GM19324 (cell line): ENCODE data around the gene NDST1.

Source experiments
- ATAC-seq: cut with Tn5 transposase; IDR thresholded peaks from one replicate; pipeline ENCODE4 v1.9.1; 2021; ENCODE audit warnings: mild to moderate bottlenecking, moderate library complexity; ENCODE audit not compliant: unreplicated experiment, low FRiP score

Gene NDST1

GRCh38 chr5:150540615-150541396 is 32.9 kb downstream of the NDST1 start:
- no peak for ATAC-seq

- no peak for ATAC-seq
These were observed 33.4 kb downstream of the NDST1 start for GRCh38 chr5:150541397-150541675.

GRCh38 chr5:150541895-150542294 is 34.0 kb downstream of the NDST1 start:
- no peak for ATAC-seq

- no peak for ATAC-seq
These were observed 35.1 kb downstream of the NDST1 start for GRCh38 chr5:150542933-150543445.

GRCh38 chr5:150544611-150545219 is 36.8 kb downstream of the NDST1 start:
- ATAC-seq = no peak

GRCh38 chr5:150545246-150545645 is 37.3 kb downstream of the NDST1 start:
- no peak for ATAC-seq

- no peak for ATAC-seq
These were observed 40.2 kb downstream of the NDST1 start for GRCh38 chr5:150548123-150548522.

- no peak for ATAC-seq
These were observed 41.8 kb downstream of the NDST1 start for GRCh38 chr5:150549735-150550134.

- ATAC-seq = no peak
These were observed 42.4 kb downstream of the NDST1 start for GRCh38 chr5:150550286-150550685.

GRCh38 chr5:150551066-150551465 is 43.1 kb downstream of the NDST1 start:
- no peak for ATAC-seq

GRCh38 chr5:150553402-150553801 is 45.5 kb downstream of the NDST1 start:
- ATAC-seq = no peak

GRCh38 chr5:150553911-150554310 is 46.0 kb downstream of the NDST1 start:
- no peak for ATAC-seq

GRCh38 chr5:150554857-150555256 is 46.9 kb downstream of the NDST1 start:
- no peak for ATAC-seq

- ATAC-seq = no peak
These were observed 48.2 kb downstream of the NDST1 start for GRCh38 chr5:150556106-150556505.

- ATAC-seq = no peak
These were observed 49.1 kb downstream of the NDST1 start for GRCh38 chr5:150556859-150557508.

- no peak for ATAC-seq
These were observed 49.6 kb downstream of the NDST1 start for GRCh38 chr5:150557509-150557872.

- ATAC-seq = no peak
These were observed 50.2 kb downstream of the NDST1 start for GRCh38 chr5:150558088-150558621.

GRCh38 chr5:150559088-150559487 is 51.2 kb downstream of the NDST1 start:
- ATAC-seq = no peak

- no peak for ATAC-seq
These were observed 51.8 kb downstream of the NDST1 start for GRCh38 chr5:150559701-150560100.

GRCh38 chr5:150560401-150561191 is 52.7 kb downstream of the NDST1 start:
- ATAC-seq = peak; percentile 69

GRCh38 chr5:150561192-150561512 is 53.2 kb downstream of the NDST1 start:
- ATAC-seq = no peak
